SK-N-SH (cell line): ENCODE data around the gene SFI1. TPM values are rescaled to one million over a fixed set of nuclear protein-coding genes. Genes with fewer than 3 reads are reported as not detected.

Source experiments
- CTCF ChIA-PET: fragments of 300-600, 350-600 bp; formaldehyde crosslinking; extraction: SDS; loops from one replicate; lab custom pipeline; 2021; lab: Yijun Ruan, JAX
- POLR2A ChIA-PET: fragments of 350-600 bp; sonication (Branson Sonifier 250); formaldehyde crosslinking; extraction: SDS; loops from one replicate; lab custom pipeline; 2020; ENCODE audit warnings: antibody characterized with exemption, inconsistent platforms; lab: Yijun Ruan, JAX
- DNase-seq: peaks from one replicate; pipeline ENCODE4 v3.0.0; 2012
- H2AFZ ChIP-seq: fragments of 200-600 bp; sonication (generic); 2 replicates; pipeline ENCODE4 v1.8.1; 2016; ENCODE audit warnings: antibody characterized with exemption, mild to moderate bottlenecking, low read depth
- H3F3A ChIP-seq: fragments of 200-600 bp; sonication (generic); replicated peaks from 2 replicates; pipeline ENCODE3; 2016; ENCODE audit warnings: antibody characterized with exemption, mild to moderate bottlenecking; ENCODE audit not compliant: insufficient read depth
- H3K27ac ChIP-seq, 2 experiments: fragments of 200-500 bp in 1 of 2; fragments of 200-600 bp in 1 of 2; sonication (Bioruptor generic) in 1 of 2; sonication (generic), shearing (Covaris generic) in 1 of 2; 2 replicates each; pipeline versions ENCODE4 v1.5.1 to v1.6.1; 2014 to 2016; ENCODE audit warnings: low read depth in 2 of 2, inconsistent platforms in 1 of 2, low read length in 1 of 2, mild to moderate bottlenecking in 1 of 2, mixed read lengths in 1 of 2
- H3K27me3 ChIP-seq: fragments of 200-600 bp; sonication (generic), shearing (Covaris generic); 2 replicates; pipeline ENCODE4 v1.6.1; 2016; ENCODE audit warnings: mixed run types; ENCODE audit not compliant: insufficient read depth
- H3K36me3 ChIP-seq, 2 experiments: fragments of 200-500 bp in 1 of 2; fragments of 200-600 bp in 1 of 2; sonication (Bioruptor generic) in 1 of 2; sonication (generic) in 1 of 2; replicated peaks in 1 of 2; 2 replicates each; pipeline versions ENCODE3 to v1.5.1; 2014 to 2016; ENCODE audit warnings: low read length in 1 of 2, mild to moderate bottlenecking in 1 of 2; ENCODE audit not compliant: insufficient read depth in 2 of 2, control insufficient read depth in 1 of 2
- H3K4me1 ChIP-seq, 2 experiments: fragments of 200-500 bp in 1 of 2; fragments of 200-600 bp in 1 of 2; sonication (Bioruptor generic) in 1 of 2; sonication (generic), shearing (Covaris generic) in 1 of 2; 2 replicates each; pipeline versions ENCODE4 v1.5.1 to v1.6.1; 2014 to 2016; ENCODE audit warnings: low read depth in 1 of 2, low read length in 1 of 2, mixed run types in 1 of 2; ENCODE audit not compliant: insufficient read depth in 2 of 2, control insufficient read depth in 1 of 2
- H3K4me2 ChIP-seq: fragments of 200-600 bp; sonication (generic), shearing (Covaris generic); 2 replicates; pipeline ENCODE4 v1.6.1; 2017; ENCODE audit warnings: mixed run types
- H3K4me3 ChIP-seq, 2 experiments: fragments of 200-500 bp in 1 of 2; fragments of 200-600 bp in 1 of 2; sonication (Bioruptor generic) in 1 of 2; sonication (generic), shearing (Covaris generic) in 1 of 2; 2 replicates each; pipeline versions ENCODE4 v1.5.1 to v1.8.1; 2014 to 2016; ENCODE audit warnings: low read depth in 2 of 2, inconsistent platforms in 1 of 2, low read length in 1 of 2, mild to moderate bottlenecking in 1 of 2, mixed read lengths in 1 of 2, moderate library complexity in 1 of 2
- H3K79me2 ChIP-seq: fragments of 200-600 bp; sonication (generic); 2 replicates; pipeline ENCODE4 v1.8.1; 2017; ENCODE audit warnings: mild to moderate bottlenecking; ENCODE audit not compliant: insufficient read depth
- H3K9ac ChIP-seq: fragments of 200-600 bp; sonication (generic); 2 replicates; pipeline ENCODE4 v1.6.1; 2017; ENCODE audit warnings: mixed run types
- H3K9me2 ChIP-seq: fragments of 200-600 bp; sonication (generic); 2 replicates; pipeline ENCODE4 v1.6.1; 2017; ENCODE audit warnings: mixed run types
- H3K9me3 ChIP-seq: fragments of 200-600 bp; sonication (generic); 2 replicates; pipeline ENCODE4 v1.6.1; 2017; ENCODE audit warnings: mixed run types, mild to moderate bottlenecking, moderate library complexity
- H4K20me1 ChIP-seq: fragments of 200-600 bp; sonication (generic); 2 replicates; pipeline ENCODE4 v1.6.1; 2017; ENCODE audit warnings: mild to moderate bottlenecking, mixed run types; ENCODE audit not compliant: insufficient read depth
- CHD2 ChIP-seq: fragments of 150-350 bp; IDR thresholded peaks from 2 replicates; pipeline ENCODE4 v1.6.1; 2018; ENCODE audit warnings: low read length; ENCODE audit not compliant: partially characterized antibody
- CTCF ChIP-seq: fragments of 200-600 bp; sonication (generic); IDR thresholded peaks from 2 replicates; pipeline ENCODE4 v1.6.1; 2017; ENCODE audit warnings: antibody characterized with exemption, mild to moderate bottlenecking, moderate library complexity
- EP300 ChIP-seq, 2 experiments: IDR thresholded peaks; 2 replicates each; pipeline versions ENCODE4 v1.4.0 to v1.6.1; 2012; ENCODE audit warnings: borderline replicate concordance in 1 of 2, low read depth in 1 of 2, low read length in 1 of 2
- FOSL2 ChIP-seq: IDR thresholded peaks from 2 replicates; pipeline ENCODE4 v1.4.0; 2012; ENCODE audit warnings: low read depth, mild to moderate bottlenecking, moderate library complexity, borderline replicate concordance
- FOXJ3 ChIP-seq: sonication (generic); formaldehyde crosslinking; IDR thresholded peaks from 2 replicates; pipeline ENCODE4 v1.5.1; 2020; ENCODE audit warnings: mild to moderate bottlenecking, missing genetic modification reagents
- FOXM1 ChIP-seq: IDR thresholded peaks from 2 replicates; pipeline ENCODE4 v1.4.0; 2012; ENCODE audit warnings: low read depth, mild to moderate bottlenecking
- GATA2 ChIP-seq: sonication (generic); formaldehyde crosslinking; IDR thresholded peaks from 2 replicates; pipeline ENCODE4 v1.5.0; 2020; ENCODE audit warnings: mild to moderate bottlenecking, missing genetic modification reagents
- JUND ChIP-seq: IDR thresholded peaks from 2 replicates; pipeline ENCODE4 v1.4.0; 2012
- MAX ChIP-seq: IDR thresholded peaks from 2 replicates; pipeline ENCODE4 v1.4.0; 2012; ENCODE audit warnings: low read depth
- MEF2A ChIP-seq: IDR thresholded peaks from 2 replicates; pipeline ENCODE4 v1.4.0; 2012; ENCODE audit warnings: low read depth, borderline replicate concordance
- MXI1 ChIP-seq: IDR thresholded peaks from 2 replicates; pipeline ENCODE4 v1.6.1; 2012; ENCODE audit warnings: mild to moderate bottlenecking, low read depth, low read length, improper control_type of control experiment
- NRF1 ChIP-seq: IDR thresholded peaks from 2 replicates; pipeline ENCODE4 v1.6.1; 2012; ENCODE audit warnings: low read depth, mild to moderate bottlenecking, low read length
- PBX3 ChIP-seq: IDR thresholded peaks from 2 replicates; pipeline ENCODE4; 2012
- POLR2AphosphoS5 ChIP-seq: IDR thresholded peaks from 2 replicates; pipeline ENCODE4 v1.6.1; 2012; ENCODE audit warnings: low read depth, low read length
- RAD21 ChIP-seq: IDR thresholded peaks from 2 replicates; pipeline ENCODE4 v1.6.1; 2012; ENCODE audit warnings: mild to moderate bottlenecking, low read length
- RCOR1 ChIP-seq: fragments of 150-350 bp; IDR thresholded peaks from 2 replicates; pipeline ENCODE4 v1.6.1; 2017; ENCODE audit warnings: antibody characterized with exemption, low read length
- RFX5 ChIP-seq: IDR thresholded peaks from 2 replicates; pipeline ENCODE4 v1.6.1; 2012; ENCODE audit warnings: mild to moderate bottlenecking, improper control_type of control experiment, low read length
- RXRA ChIP-seq: IDR thresholded peaks from 2 replicates; pipeline ENCODE4 v1.4.0; 2012; ENCODE audit warnings: low read depth, mild to moderate bottlenecking, borderline replicate concordance
- SIN3A ChIP-seq: IDR thresholded peaks from 2 replicates; pipeline ENCODE4 v1.6.1; 2012; ENCODE audit warnings: low read depth, mild to moderate bottlenecking, low read length, moderate library complexity, borderline replicate concordance
- SMC3 ChIP-seq: IDR thresholded peaks from 2 replicates; pipeline ENCODE4 v1.6.1; 2012; ENCODE audit warnings: low read depth, low read length, improper control_type of control experiment
- TCF12 ChIP-seq: IDR thresholded peaks from 2 replicates; pipeline ENCODE4 v1.4.0; 2012
- TEAD4 ChIP-seq: IDR thresholded peaks from 2 replicates; pipeline ENCODE4 v1.4.0; 2012; ENCODE audit warnings: mild to moderate bottlenecking, borderline replicate concordance; ENCODE audit not compliant: insufficient read depth
- USF1 ChIP-seq: IDR thresholded peaks from 2 replicates; pipeline ENCODE4 v1.4.0; 2012; ENCODE audit warnings: low read depth, borderline replicate concordance
- USF2 ChIP-seq: fragments of 150-350 bp; IDR thresholded peaks from 2 replicates; pipeline ENCODE4 v1.6.1; 2017; ENCODE audit warnings: antibody characterized with exemption, low read length, low read depth, borderline replicate concordance
- YY1 ChIP-seq: IDR thresholded peaks from 2 replicates; pipeline ENCODE4 v1.4.0; 2012; ENCODE audit warnings: low read depth, mild to moderate bottlenecking
- ZBTB33 ChIP-seq: IDR thresholded peaks from 2 replicates; pipeline ENCODE4 v1.4.0; 2012; ENCODE audit warnings: low read depth, borderline replicate concordance
- WGBS: methylation state at CpG from one replicate; pipeline ENCODE4 v1.1.6; 2017; ENCODE audit warnings: low lambda C conversion rate; 5-methylcytosine and 5-hydroxymethylcytosine counted together
- polyA plus RNA-seq, 3 experiments: library from polyadenylated mRNA; depleted of rRNA; stranded (reverse); fragments of >200 nt; gene quantifications; 2 replicates each; pipeline ENCODE4 v1.2.3, GENCODE V29; 2012

The SFI1 gene
- polyA plus RNA-seq (2012; rRNA removed) = 20.6 and 24.7 TPM in 2 replicates
- 4.8 and 7.1 TPM in 2 replicates for polyA plus RNA-seq (2012; cell fraction: cytosol; rRNA removed)
- polyA plus RNA-seq (2012; cell fraction: nucleus; rRNA removed) = 178 and 208 TPM in 2 replicates

GRCh38 chr22:31496007-31496734, at the start of gene SFI1:
Gene SFI1 (plus strand): TSS chr22:31496536. CDS start chr22:31508285, 11,749 bp downstream.
- peak; percentile 97 for DNase-seq
- no peaks in the 10 kb centered on the region; a peak in 1 of 4 replicates for H3K4me1 ChIP-seq
- peak within 1 kb of the TSS; percentile 70 to 77 for H3K4me3 ChIP-seq
- peaks cover 16% of the 10 kb centered on the region for H3F3A ChIP-seq
- H3K9ac ChIP-seq = peak within 1 kb of the TSS; percentile 81
- H2AFZ ChIP-seq = peak within 1 kb of the TSS; percentile 93
- H3K79me2 ChIP-seq = peaks cover 45% of the 10 kb centered on the region
- no peaks in the 10 kb centered on the region for H3K9me3 ChIP-seq
- H3K27ac ChIP-seq = peak within 1 kb of the TSS; percentile 69 to 87
- CTCF ChIA-PET = no interaction called here
- under 1% methylated on average over 19 of the region's 70 CpGs for WGBS
- POLR2A ChIA-PET = no interaction called here
- peak within 1 kb of the TSS; percentile 80 for H3K4me2 ChIP-seq
- H4K20me1 ChIP-seq = no peaks in the 10 kb centered on the region
- H3K9me2 ChIP-seq = no peaks in the 10 kb centered on the region
- peaks cover 0 to 6% of the 10 kb centered on the region in 2 experiments for H3K36me3 ChIP-seq
- H3K27me3 ChIP-seq = no peaks in the 10 kb centered on the region
- TF ChIP-seq GATA2 (CRISPR knock-in tag) = no peak
- TF ChIP-seq CHD2 = peak; percentile 95
- TF ChIP-seq MEF2A = no peak
- no peak for TF ChIP-seq USF1
- TF ChIP-seq USF2 = no peak
- no peak for TF ChIP-seq FOSL2
- TF ChIP-seq SIN3A = 0 out of 2 replicates have a peak, but pooled peaks have one; percentile 82
- TF ChIP-seq MXI1 = peak; percentile 97
- peak; percentile 85 for TF ChIP-seq NRF1
- TF ChIP-seq YY1 = 0 out of 2 replicates have a peak, but pooled peaks have one; percentile 30
- TF ChIP-seq TEAD4 = no peak
- TF ChIP-seq FOXJ3 (CRISPR knock-in tag) = no peak
- no peak for TF ChIP-seq RFX5
- no peak for TF ChIP-seq JUND
- TF ChIP-seq ZBTB33 = peak; percentile 75; the same call in 1 of the 2 replicates
- peak; percentile 36 for TF ChIP-seq CTCF
- TF ChIP-seq RXRA = no peak
- TF ChIP-seq MAX = peak; percentile 86
- peak; percentile 7; the same call in 1 of the 2 replicates for TF ChIP-seq RAD21
- TF ChIP-seq EP300 (IDR thresholded peaks at IDR 0.05; ENCODE audit: borderline replicate concordance in 1 of 2, low read depth in 1 of 2, low read length in 1 of 2) = no peak; a peak in 1 of 4 replicates
- TF ChIP-seq POLR2AphosphoS5 = peak; percentile 90
- TF ChIP-seq RCOR1 = peak; percentile 54; the same call in 1 of the 2 replicates
- peak; percentile 46; the same call in 1 of the 2 replicates for TF ChIP-seq PBX3
- TF ChIP-seq TCF12 = no peak
- no peak for TF ChIP-seq SMC3
- no peak for TF ChIP-seq FOXM1
